ENCODE results near the gene VWA2.
A peak's percentile ranks its signal among the peaks of the same experiment; 100 is the strongest.

Gene VWA2

DNA sequence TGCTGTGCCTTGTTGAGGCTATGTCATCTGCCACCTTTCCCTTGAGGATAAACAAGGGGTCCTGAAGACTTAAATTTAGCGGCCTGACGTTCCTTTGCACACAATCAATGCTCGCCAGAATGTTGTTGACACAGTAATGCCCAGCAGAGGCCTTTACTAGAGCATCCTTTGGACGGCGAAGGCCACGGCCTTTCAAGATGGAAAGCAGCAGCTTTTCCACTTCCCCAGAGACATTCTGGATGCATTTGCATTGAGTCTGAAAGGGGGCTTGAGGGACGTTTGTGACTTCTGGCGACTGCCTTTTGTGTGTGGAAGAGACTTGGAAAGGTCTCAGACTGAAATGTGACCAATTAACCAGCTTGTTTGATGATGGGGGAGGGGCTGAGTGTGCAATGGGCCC lies 52.5 kb downstream of the VWA2 start:
- no peak overlapping the region for H3K27ac ChIP-seq
- no peak for DNase-seq (ENCODE audit: low read depth, low spot score)

DNA sequence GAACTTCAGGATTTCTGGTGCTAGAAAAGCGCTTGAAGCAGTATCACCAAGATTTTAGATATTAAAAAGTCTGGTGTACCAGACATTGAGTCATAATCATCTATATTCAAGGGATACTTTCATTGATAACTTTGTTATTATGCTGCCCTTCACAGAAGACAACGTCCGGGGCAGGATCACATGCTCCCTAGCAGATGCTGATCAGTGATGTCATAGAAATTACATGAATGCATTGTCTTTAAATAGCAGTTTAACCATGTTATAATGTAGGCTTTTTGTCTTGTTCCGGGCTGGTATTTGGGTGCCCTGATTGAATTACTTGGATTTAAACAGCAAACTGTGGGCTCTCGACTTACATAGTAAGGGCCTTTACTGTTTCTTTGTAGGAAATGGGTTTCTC lies 54.0 kb downstream of the VWA2 start:
- no peak for DNase-seq (ENCODE audit: low read depth, low spot score)
- no peak overlapping the region for H3K27ac ChIP-seq

DNA sequence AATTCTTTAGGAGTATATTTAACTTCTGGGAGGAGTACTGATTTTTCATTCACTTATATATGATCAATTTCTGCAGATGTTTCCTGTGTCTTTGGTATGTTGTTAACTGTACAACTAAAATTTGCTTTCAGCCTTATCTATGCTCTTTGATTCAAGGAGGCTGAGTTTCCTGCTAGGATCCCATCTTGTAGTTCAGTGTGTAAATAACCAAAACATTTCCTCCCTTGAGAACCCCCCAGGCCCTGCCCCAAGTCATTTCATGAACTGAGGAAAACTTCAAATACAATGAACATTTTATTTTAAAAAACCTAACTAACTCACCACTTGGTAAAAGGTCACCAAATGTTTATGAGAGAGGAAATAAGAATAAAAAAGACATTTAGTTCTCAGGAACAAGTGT lies 55.5 kb downstream of the VWA2 start:
- no peak overlapping the region for H3K27ac ChIP-seq
- no peak for DNase-seq (ENCODE audit: low read depth, low spot score)

DNA sequence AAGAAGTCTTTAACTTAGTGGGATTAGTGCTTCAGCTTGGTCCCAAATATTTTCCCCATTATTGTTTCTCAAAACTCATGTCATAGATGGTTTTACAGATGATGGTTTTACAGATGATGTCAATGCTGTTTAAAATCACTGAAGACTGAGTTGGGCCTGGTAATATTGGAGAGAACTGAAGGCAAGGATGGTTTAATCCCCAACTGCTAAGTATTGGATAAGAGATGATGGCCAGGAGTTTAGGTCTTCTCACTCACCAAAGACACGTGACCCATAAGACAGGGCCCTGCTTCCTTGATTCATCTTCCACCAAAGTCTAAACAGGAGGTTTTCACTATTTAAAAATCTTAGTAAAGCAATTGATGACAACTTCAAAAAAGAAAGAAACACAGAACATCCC lies 56.3 kb downstream of the VWA2 start:
- no peak overlapping the region for H3K27ac ChIP-seq
- no peak for DNase-seq (ENCODE audit: low read depth, low spot score)

DNA sequence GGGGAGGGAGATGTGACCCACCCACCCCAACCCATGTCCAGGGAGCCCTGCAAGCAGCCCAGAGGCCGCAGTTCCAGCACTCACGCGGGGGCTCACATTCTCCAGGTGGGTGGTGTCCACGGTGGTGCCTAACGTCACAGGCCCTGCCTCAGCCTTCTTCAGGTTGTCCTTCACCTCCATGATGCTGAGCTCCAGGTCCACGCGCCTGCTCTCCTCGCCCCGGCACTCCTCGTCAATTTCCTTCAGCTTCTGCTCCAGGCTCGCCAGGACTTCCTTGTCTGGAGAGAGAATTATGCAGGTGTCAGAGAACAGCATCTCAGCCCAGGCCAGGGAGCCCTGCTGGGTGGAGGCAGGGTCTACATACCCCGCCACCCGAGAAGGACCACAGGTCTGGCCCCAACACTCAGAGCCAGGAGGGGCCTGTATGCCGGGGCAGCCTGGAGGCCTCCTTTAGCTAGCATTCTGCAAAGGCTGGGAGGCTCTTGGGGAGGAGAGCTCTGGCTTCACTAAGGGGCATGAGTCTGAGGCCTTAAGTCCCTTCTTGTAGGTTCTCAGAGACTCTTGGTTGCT lies 58.2 kb downstream of the VWA2 start:
- H3K27ac ChIP-seq, result no peak overlapping the region
- DNase-seq (ENCODE audit: low read depth, low spot score), result no peak

DNA sequence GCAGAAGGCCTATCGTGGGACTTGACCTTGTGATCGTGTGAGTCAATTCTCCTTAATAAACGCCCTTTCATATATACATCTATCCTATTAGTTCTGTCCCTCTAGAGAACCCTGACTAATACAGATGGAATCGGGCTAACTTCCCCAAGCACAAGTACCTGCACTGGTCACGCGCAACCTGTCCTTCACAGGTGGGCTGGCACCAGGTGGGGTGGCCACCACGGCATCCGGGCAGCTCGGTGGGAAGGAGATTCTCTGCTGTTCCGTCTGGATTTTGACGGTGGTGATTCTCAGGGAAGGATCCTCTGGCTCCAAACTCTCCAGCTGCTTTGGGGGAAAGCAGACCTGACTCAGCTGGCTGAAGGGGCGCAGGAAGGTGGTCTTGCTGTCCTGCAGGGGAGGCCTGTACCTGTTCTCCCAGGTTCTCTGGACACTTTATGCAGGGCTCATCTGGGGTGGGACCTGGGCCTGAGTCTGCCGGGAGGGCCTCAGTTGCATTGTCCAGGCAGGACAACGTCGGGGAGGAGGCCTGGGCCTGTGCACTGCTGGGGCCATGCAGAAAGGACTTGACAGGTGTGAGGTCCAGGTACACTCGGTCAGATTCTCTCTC lies 61.1 kb downstream of the VWA2 start:
- no peak for DNase-seq (ENCODE audit: low read depth, low spot score)
- no peak overlapping the region for H3K27ac ChIP-seq

DNA sequence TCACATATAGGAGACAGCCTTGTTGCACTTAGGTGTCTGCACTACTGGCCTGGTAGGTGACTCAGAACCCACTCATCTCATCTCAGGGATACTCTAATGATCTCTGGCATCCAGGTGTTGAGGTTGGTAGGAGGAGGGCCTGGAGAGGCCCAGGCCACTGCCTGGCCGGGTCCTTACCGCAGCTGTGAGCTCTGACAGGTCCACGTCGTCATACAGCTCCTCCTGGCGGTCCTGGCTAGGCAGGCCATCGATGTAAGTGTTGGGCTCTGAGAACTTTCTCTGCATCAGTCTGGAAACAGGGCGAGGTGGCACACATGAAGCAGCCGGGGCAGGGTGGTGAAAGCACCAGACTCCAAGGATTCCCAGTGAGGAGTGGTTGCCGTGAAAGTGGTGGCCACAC lies 62.1 kb downstream of the VWA2 start:
- peak; percentile 43 for DNase-seq (ENCODE audit: low read depth, low spot score)
- H3K27ac ChIP-seq, result no peak overlapping the region

DNA sequence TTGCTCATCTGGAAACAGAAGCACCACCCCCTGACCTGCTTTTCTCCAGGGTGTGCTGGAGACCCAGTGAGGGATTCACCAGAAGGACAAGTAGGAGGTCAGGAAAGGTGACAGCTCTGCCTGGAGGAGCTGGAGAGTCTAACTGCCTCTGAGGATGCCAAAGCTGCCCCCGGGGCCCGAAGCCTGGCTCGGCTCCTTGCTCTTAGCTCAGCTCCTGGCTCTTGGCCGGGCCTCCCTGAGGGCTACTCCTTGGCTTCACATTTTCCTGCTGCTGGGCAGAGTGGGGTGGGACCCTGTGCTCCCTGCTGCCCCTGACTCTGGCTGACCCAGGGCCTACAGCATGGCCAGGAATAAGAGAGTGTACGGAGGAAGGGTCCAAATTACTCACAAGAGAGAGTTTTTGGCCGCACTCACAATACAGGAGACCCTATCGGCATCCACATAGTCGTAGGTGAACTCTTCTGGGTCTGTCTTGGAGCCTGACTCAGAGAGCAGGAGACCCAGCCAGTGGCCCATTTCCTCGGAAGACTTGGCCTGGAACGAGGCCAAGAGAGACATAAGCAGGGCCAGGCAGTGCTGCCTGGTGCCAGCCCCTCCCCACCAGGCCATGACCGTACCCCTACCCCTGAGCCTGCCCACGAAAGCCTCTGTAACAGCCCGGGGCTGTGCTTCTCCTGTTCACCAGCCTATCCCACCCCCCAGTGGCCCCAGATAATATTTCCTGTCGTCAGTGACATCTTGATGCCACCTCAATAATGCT lies 63.1 kb downstream of the VWA2 start:
- no peak for DNase-seq (ENCODE audit: low read depth, low spot score)
- no peak overlapping the region for H3K27ac ChIP-seq

DNA sequence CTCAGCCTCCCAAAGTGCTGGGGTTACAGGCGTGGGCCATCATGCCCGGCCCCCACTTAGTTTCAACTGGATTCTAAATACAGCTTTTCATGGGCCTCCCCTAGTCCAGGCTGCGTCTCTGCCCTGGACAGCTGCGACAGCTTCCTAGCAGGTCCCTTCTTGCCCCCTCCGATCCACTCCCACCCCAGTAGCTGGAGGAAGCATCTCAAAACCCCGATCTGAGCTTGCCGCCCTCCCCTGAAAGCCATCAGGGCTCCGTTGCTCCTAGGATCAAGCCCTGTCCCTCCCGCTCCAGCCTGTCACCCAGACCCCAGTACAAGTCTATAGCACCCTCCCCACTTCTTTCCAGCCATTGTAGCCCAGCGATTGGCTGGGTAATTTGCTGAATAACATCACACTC lies 64.5 kb downstream of the VWA2 start:
- H3K27ac ChIP-seq, result no peak overlapping the region
- DNase-seq (ENCODE audit: low read depth, low spot score), result no peak

DNA sequence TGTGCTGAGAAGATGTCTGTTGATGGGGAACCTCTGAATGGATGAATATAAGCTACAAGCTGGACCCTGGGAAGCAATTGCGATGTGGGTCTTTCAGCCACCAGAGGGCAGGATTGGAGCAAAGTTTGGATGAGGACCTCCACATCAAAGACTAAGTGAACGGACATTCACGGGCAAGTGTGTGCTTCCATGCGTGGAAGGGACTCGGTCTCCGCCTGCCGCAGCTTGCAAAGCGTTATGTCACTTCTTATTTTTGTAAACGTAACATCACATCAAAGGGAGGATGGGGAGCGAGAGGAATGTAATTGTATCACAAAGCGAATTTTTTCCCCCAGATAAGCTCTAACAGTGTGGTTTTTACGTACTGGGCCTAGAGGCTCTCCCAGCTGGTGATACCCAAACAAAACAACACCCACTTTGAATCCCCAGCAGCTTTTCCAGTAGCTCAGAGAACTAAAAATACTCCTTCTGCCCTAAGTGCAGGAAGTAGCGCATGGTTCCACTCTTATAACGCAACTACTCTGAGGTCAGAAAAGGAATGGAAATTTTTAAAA lies 65.0 kb downstream of the VWA2 start:
- no peak overlapping the region for H3K27ac ChIP-seq
- no peak for DNase-seq (ENCODE audit: low read depth, low spot score)

DNA sequence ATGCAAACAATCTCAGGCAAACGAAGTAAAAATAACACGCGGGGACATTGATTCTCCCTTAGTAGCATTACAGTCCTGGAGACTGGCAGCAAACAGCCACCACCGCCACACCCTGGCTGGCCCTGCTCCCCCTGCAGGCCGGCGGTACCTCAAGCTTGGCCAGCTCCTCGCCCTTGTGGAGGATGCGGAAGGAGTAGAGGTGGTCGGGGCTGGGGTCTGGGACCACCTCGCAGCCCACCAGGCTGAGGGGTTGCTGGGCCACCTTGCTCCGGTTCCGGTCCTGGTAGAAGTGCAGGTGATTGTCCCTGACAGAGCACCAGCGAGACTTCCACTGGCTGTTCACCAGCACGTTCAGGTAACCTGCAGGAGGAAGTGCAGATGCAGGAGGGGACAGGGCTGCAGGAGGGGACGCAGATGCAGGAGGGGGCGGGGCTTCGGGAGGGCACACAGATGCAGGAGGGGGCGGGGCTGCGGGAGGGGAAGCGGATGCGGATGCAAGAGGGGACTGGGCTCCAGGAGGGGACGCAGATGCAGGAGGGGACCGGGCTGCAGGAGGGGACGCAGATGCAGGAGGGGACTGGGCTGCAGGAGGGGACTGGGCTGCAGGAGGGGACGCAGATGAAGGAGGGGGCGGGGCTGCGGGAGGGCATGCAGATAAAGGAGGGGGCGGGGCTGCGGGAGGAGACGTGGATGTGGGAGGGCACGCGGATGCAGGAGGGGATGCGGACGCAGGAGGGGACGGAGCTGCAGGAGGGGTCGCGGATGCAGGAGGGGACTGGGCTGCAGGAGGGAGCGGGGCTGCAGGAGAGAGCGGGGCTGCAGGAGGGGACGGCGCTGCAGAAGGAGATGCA lies 65.7 kb downstream of the VWA2 start:
- no peak for DNase-seq (ENCODE audit: low read depth, low spot score)

DNA sequence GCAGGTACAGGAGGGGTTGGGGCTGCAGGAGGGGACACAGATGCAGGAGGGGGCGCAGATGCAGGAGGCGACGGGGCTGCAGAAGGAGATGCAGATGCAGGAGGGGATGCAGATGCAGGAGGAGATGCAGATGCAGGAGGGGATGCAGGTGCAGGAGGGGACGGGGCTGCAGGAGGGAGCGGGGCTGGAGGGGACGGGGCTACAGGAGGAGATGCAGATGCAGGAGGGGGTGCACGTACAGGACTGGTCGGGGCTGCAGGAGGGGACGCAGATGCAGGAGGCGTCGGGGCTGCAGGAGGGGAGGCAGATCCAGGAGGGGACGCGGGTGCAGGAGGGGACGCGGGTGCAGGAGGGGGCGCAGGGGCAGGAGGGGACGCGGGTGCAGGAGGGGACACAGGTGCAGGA lies 66.5 kb downstream of the VWA2 start:
- no peak for DNase-seq (ENCODE audit: low read depth, low spot score)
- H3K27ac ChIP-seq, result no peak overlapping the region

More for the DNA sequence above, 65.7 kb downstream of the VWA2 start:
- H3K27ac ChIP-seq, result no peak overlapping the region

DNA sequence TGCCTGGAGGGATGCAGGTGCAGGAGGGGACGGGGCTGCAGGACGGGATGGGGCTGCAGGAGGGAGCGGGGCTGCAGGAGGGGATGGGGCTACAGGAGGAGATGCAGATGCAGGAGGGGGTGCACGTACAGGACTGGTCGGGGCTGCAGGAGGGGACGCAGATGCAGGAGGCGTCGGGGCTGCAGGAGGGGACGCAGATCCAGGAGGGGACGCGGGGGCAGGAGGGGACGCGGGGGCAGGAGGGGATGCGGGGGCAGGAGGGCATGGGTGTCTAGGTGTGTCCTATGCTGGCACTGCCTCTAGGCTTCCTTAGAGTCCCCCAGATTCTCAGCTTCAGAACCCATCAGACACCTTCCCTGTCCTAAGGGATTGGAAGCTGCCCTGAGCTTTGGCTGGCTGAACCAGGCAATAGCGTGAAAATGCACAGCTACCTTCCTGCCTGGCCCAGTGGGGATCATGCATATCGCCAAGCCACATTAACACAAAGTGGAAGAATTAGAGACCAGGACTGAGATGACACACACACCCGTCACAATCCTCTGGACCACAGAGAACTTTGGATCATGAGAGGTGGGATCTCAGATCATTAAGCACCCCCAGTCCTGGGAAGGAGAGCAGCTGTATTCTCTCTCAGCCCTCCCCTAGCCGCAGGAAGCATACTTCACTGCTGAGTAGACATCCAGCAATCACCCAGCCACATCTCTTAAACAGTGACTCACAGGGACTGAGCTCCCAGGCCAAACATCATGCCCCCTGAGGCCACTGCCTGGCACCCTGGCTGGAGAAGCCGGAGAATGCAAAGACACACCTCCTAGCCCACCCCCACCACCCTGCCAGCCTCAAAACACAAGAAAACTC lies 67.3 kb downstream of the VWA2 start:
- DNase-seq (ENCODE audit: low read depth, low spot score), result peak; percentile 80
- H3K27ac ChIP-seq, result peak overlapping the region; percentile 37

DNA sequence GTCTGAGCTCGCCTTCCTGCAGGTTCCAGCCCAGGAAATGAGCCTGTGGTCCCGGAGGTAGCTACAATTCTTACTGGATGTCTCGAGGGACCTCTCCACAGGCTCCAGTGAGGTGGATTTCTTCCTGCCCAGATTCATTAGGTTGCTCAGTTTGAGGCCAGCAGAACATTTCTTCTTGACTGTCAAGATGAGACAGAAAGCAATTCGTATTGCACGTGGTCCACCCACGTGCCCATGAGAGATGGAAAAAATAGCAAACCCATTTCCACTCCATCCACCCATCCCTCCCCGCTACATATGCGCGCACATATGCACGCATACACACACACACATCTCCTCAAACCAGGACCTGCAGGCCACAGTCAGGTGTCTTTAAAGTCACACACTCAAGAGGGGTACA lies 68.7 kb downstream of the VWA2 start:
- no peak for DNase-seq (ENCODE audit: low read depth, low spot score)
- H3K27ac ChIP-seq, result no peak overlapping the region

DNA sequence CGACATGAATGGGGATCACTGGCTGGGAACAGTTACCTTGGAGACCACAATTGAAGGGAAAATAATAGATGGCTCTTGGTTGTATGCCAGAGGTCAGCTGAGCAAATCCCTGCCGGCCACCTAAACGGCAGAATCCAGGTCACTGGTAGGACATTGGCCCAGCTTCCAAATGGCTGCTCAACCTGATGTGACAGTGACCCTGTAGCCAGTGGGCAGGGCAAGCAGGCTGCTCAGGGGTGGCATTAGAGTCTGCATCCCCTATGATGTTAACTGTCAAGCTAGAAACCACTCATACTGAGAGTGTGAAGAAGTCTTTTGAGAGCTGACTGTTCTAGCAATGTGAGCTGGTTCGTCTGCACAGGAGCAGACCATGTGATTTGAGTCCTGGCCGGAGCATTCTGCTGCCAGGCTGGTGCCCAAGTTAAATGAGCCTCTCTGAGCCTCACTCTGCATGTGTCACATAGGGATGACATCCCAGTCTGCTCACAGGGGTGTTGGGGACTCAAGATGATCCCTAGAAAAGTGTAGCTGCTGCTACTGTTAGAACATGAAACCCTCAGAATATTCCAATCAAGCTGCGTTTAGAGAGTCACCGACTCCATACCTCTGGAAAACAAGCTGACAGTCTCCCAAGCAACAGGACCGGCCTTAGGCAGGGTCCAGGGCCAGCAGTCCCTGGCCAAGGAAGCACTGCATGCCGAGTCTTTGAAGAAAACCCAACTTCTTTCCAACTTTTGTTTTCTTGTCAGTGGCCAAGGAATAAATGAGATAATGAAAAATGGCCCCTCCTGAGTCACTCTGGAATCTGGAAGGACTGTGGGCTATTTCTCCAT lies 69.7 kb downstream of the VWA2 start:
- no peak for DNase-seq (ENCODE audit: low read depth, low spot score)

DNA sequence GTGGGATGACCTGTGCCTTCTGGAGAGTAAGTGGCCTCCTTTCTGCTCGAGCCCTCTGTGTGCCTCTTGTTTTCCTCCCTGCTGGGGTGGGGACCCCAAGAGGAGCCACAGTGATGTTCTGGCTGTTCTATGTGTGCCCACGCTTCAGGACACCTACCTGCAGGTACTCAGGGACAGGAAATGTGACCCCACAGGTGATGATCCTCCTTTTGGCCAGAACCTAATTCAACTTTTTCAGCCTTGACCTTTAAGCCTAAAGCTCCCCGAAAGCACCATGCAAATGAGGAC lies 70.3 kb downstream of the VWA2 start:
- no peak for DNase-seq (ENCODE audit: low read depth, low spot score)
- no peak overlapping the region for H3K27ac ChIP-seq

More for the DNA sequence above, 69.7 kb downstream of the VWA2 start:
- no peak overlapping the region for H3K27ac ChIP-seq

DNA sequence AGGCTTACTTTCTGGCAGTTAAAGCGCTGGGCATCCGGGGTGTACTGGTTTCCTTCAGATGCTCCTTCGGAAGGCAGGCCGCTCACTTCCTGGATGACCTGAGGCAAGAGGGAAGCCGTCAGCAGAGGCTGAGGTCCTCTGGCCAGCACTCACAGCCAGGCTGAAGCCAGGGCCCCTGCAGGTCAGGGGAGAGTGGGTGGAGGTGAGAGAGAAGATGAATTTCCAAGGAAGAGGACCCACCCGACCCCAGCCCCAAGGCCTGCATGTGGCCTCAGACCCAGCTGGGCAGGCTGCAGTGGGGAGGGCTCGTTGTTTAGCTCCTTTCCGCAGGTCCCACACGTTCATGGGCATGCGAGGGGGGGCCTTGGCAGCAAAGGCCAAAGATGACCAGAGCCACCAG lies 71.3 kb downstream of the VWA2 start:
- no peak overlapping the region for H3K27ac ChIP-seq
- no peak for DNase-seq (ENCODE audit: low read depth, low spot score)

DNA sequence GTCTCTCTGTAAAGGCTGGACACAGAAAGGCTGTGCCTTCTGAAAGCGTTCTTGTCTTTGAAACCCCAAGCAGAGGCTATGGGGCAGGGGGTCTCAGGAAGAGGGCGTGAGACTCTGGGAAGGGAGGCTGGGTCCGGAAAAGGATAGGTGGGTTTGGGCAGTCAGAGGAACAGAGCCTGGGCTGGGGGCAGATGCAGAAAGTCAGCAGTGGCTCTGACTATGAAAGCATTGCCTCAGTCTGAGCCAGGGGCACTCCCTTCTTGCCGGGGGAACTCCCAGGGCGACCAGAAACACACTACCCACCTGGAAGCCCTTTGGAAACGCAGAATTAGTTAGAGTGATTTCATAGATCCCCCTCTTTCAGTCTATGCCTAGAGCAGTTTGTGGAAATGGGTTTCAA lies 72.0 kb downstream of the VWA2 start:
- no peak overlapping the region for H3K27ac ChIP-seq
- no peak for DNase-seq (ENCODE audit: low read depth, low spot score)

Measured in epithelial cell of prostate (primary cell).